ENCODE data around the gene CHCHD1. TPM values are rescaled to one million over a fixed set of nuclear protein-coding genes. Genes with fewer than 3 reads are reported as not detected.

Gene CHCHD1
- total RNA-seq, 1 experiment from 2014 or later: 44.1 TPM

- DNase-seq: no peak
- H3K4me1 ChIP-seq (replicated peaks; ENCODE audit: insufficient read depth): no peaks in the 10 kb centered on the region
- intact Hi-C loops (cut with micrococcal nuclease; ENCODE audit: unreplicated experiment): no loop called here
- H3K9me2 ChIP-seq (ENCODE audit: insufficient read depth): no peaks in the 10 kb centered on the region
- H3F3A ChIP-seq (ENCODE audit: insufficient read depth, low read depth): peaks cover 68% of the 10 kb centered on the region
- no peak overlapping the region for H2AFZ ChIP-seq
- peaks cover 13% of the 10 kb centered on the region for H4K20me1 ChIP-seq (ENCODE audit: insufficient read depth)
- H3K9me3 ChIP-seq (ENCODE audit: insufficient read depth, low read depth): no peaks in the 10 kb centered on the region
- no peaks in the 10 kb centered on the region for H3K27me3 ChIP-seq (ENCODE audit: insufficient read depth, low read depth)
- H3K27ac ChIP-seq: no peak overlapping the region
- peaks cover 59% of the 10 kb centered on the region for H3K36me3 ChIP-seq (ENCODE audit: low read depth)
- TF ChIP-seq CTCF (conservative IDR thresholded peaks at IDR 0.05) (no peak), EZH2 (IDR thresholded peaks at IDR 0.05; ENCODE audit: low read depth) (no peak)
- no peaks in the 10 kb centered on the region for H3K79me2 ChIP-seq (ENCODE audit: low read depth)
- ChIA-PET CTCF (no interaction called here), POLR2A (ENCODE audit: unreplicated experiment) (interaction anchor here (0.6 kb wide), 1 partner anchor 13 kb away, joined by 4 read pairs; no protein-coding TSS in a partner anchor)
- no peak overlapping the region for H3K4me2 ChIP-seq
- no TSS peak for BruUV-seq (replicated peaks)
- H3K4me3 ChIP-seq: no peak overlapping the region
These were observed 41.5 kb downstream of the CHCHD1 start for GRCh38 chr10:73823391-73823790.

- no peak overlapping the region for H3K27ac ChIP-seq
- intact Hi-C loops (cut with micrococcal nuclease; ENCODE audit: unreplicated experiment): no loop called here
- CTCF ChIA-PET: no interaction called here
- H3K36me3 ChIP-seq (ENCODE audit: low read depth): peaks cover 65% of the 10 kb centered on the region
- no peak overlapping the region for H2AFZ ChIP-seq
- H4K20me1 ChIP-seq (ENCODE audit: insufficient read depth): peaks cover 19% of the 10 kb centered on the region
- TF ChIP-seq EZH2 (IDR thresholded peaks at IDR 0.05; ENCODE audit: low read depth): no peak
- TF ChIP-seq CTCF (conservative IDR thresholded peaks at IDR 0.05): no peak
- H3K9me2 ChIP-seq (ENCODE audit: insufficient read depth): no peaks in the 10 kb centered on the region
- no peak overlapping the region for H3K4me3 ChIP-seq
- H3K9me3 ChIP-seq (ENCODE audit: insufficient read depth, low read depth): no peaks in the 10 kb centered on the region
- DNase-seq: no peak
- peaks cover 62% of the 10 kb centered on the region for H3F3A ChIP-seq (ENCODE audit: insufficient read depth, low read depth)
- POLR2A ChIA-PET (ENCODE audit: unreplicated experiment): interaction anchor here (0.6 kb wide), 1 partner anchor 586 kb away, joined by 6 read pairs; no protein-coding TSS in a partner anchor
- no peaks in the 10 kb centered on the region for H3K27me3 ChIP-seq (ENCODE audit: insufficient read depth, low read depth)
- no TSS peak for BruUV-seq (replicated peaks)
- no peaks in the 10 kb centered on the region for H3K4me1 ChIP-seq (replicated peaks; ENCODE audit: insufficient read depth)
- H3K79me2 ChIP-seq (ENCODE audit: low read depth): no peaks in the 10 kb centered on the region
- H3K4me2 ChIP-seq: no peak overlapping the region
These were observed 42.4 kb downstream of the CHCHD1 start for GRCh38 chr10:73824146-73824725.

GRCh38 chr10:73827346-73828089 is 45.7 kb downstream of the CHCHD1 start:
- POLR2A ChIA-PET (ENCODE audit: unreplicated experiment): no interaction called here
- no peaks in the 10 kb centered on the region for H3K9me3 ChIP-seq (ENCODE audit: insufficient read depth, low read depth)
- no peaks in the 10 kb centered on the region for H3K9me2 ChIP-seq (ENCODE audit: insufficient read depth)
- CTCF ChIA-PET: no interaction called here
- H3K79me2 ChIP-seq (ENCODE audit: low read depth): no peaks in the 10 kb centered on the region
- no peak overlapping the region for H2AFZ ChIP-seq
- peaks cover 59% of the 10 kb centered on the region for H3K36me3 ChIP-seq (ENCODE audit: low read depth)
- no peak overlapping the region for H3K4me3 ChIP-seq
- H3K27me3 ChIP-seq (ENCODE audit: insufficient read depth, low read depth): no peaks in the 10 kb centered on the region
- TF ChIP-seq CTCF (conservative IDR thresholded peaks at IDR 0.05): no peak
- TF ChIP-seq EZH2 (IDR thresholded peaks at IDR 0.05; ENCODE audit: low read depth): no peak
- H3K4me1 ChIP-seq (replicated peaks; ENCODE audit: insufficient read depth): no peaks in the 10 kb centered on the region
- intact Hi-C loops (cut with micrococcal nuclease; ENCODE audit: unreplicated experiment): no loop called here
- H4K20me1 ChIP-seq (ENCODE audit: insufficient read depth): peaks cover 31% of the 10 kb centered on the region
- DNase-seq: peak in 1 of 2 experiments; percentile 62
- H3K27ac ChIP-seq: no peak overlapping the region
- BruUV-seq (replicated peaks): no TSS peak
- H3F3A ChIP-seq (ENCODE audit: insufficient read depth, low read depth): peaks cover 60% of the 10 kb centered on the region
- no peak overlapping the region for H3K4me2 ChIP-seq
